ENCODE measurements around the gene KRTAP5-7.

The KRTAP5-7 gene

GRCh38 chr11:71526796-71527575 lies at the start of gene KRTAP5-7:
TSS of gene KRTAP5-7 (plus strand) at chr11:71527267. CDS start at chr11:71527301, 34 bp downstream.
- peak; percentile 11 for DNase-seq

- DNase-seq: no peak
These were observed 49.2 kb upstream of the KRTAP5-7 start for GRCh38 chr11:71477641-71478527.

- DNase-seq: no peak
These were observed 48.6 kb upstream of the KRTAP5-7 start for GRCh38 chr11:71478528-71478840.

GRCh38 chr11:71481101-71481960 lies 45.7 kb upstream of the KRTAP5-7 start:
- DNase-seq: no peak

- no peak for DNase-seq
These were observed 44.9 kb upstream of the KRTAP5-7 start for GRCh38 chr11:71482216-71482615.

GRCh38 chr11:71482746-71483364 lies 44.2 kb upstream of the KRTAP5-7 start:
- DNase-seq: no peak

GRCh38 chr11:71483692-71484091 lies 43.4 kb upstream of the KRTAP5-7 start:
- no peak for DNase-seq

- DNase-seq: no peak
These were observed 42.6 kb upstream of the KRTAP5-7 start for GRCh38 chr11:71484248-71485062.

- no peak for DNase-seq
These were observed 42.0 kb upstream of the KRTAP5-7 start for GRCh38 chr11:71485063-71485399.

GRCh38 chr11:71485466-71485865 lies 41.6 kb upstream of the KRTAP5-7 start:
- DNase-seq: no peak

- no peak for DNase-seq
These were observed 40.7 kb upstream of the KRTAP5-7 start for GRCh38 chr11:71486320-71486719.

GRCh38 chr11:71488681-71489270 lies 38.3 kb upstream of the KRTAP5-7 start:
- DNase-seq: no peak

- DNase-seq: no peak
These were observed 37.6 kb upstream of the KRTAP5-7 start for GRCh38 chr11:71489311-71490043.

- no peak for DNase-seq
These were observed 36.9 kb upstream of the KRTAP5-7 start for GRCh38 chr11:71490044-71490730.

GRCh38 chr11:71490731-71491390 lies 36.2 kb upstream of the KRTAP5-7 start:
- peak; percentile 43 for DNase-seq

GRCh38 chr11:71491531-71491930 lies 35.5 kb upstream of the KRTAP5-7 start:
- no peak for DNase-seq

GRCh38 chr11:71491940-71492339 lies 35.1 kb upstream of the KRTAP5-7 start:
- no peak for DNase-seq

- DNase-seq: no peak
These were observed 31.5 kb upstream of the KRTAP5-7 start for GRCh38 chr11:71495286-71496230.

All from activated CD8-positive, alpha-beta memory T cell treated with anti-CD3 and anti-CD28 coated beads for 24 hours (primary cell).